Fibroblast of mammary gland (primary cell): Measurements from ENCODE around the gene SOX10.
A peak's percentile ranks its signal among the peaks of the same experiment; 100 is the strongest.

Experiments
- DNase-seq: peaks from one replicate; pipeline ENCODE4 v3.0.0-alpha.2; 2010; ENCODE audit warnings: low read depth
- H3K4me3 ChIP-seq: 2 replicates; pipeline ENCODE4 v1.5.1; 2011; ENCODE audit warnings: low read depth, mild to moderate bottlenecking, low read length, moderate library complexity; ENCODE audit not compliant: control insufficient read depth
- TF ChIP-seq, protein P1 (sequence below): conservative IDR thresholded peaks from 2 replicates; pipeline ENCODE4 v1.5.1; 2011; ENCODE audit warnings: low read depth, low read length, inconsistent platforms; ENCODE audit not compliant: control insufficient read depth, insufficient read depth

The SOX10 gene

DNA sequence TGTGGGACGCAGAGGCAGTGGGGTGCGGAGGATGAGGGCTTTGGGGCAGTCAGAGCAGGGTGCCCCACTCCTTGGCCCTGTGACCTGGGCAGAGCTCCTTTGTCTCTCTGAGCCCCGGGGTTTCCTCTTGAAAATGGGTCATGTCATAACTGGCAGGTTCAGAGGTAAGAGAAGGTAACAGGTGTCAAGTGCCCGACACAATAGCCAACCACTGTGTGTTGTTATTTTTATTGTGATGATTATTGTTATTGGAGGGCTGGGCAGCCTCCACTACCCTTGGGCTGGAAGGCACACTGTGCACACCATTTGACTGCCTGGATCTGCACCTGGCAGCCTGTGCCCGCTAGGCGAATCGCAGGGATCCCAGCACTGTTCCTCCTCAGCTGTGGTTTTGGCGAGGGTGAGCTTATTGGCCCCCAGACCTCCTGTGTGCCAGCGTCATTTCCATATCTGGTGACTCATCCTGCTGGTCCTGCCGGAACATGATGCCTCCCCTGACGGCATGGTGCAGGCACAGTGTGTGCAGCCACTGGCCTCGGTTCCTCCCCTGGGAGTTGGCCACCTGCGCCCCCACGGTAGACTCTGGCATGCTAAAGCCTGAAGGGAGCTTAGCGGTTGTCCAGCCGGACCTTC lies 15.4 kb upstream of the SOX10 start:
- TF ChIP-seq, protein P1, sequence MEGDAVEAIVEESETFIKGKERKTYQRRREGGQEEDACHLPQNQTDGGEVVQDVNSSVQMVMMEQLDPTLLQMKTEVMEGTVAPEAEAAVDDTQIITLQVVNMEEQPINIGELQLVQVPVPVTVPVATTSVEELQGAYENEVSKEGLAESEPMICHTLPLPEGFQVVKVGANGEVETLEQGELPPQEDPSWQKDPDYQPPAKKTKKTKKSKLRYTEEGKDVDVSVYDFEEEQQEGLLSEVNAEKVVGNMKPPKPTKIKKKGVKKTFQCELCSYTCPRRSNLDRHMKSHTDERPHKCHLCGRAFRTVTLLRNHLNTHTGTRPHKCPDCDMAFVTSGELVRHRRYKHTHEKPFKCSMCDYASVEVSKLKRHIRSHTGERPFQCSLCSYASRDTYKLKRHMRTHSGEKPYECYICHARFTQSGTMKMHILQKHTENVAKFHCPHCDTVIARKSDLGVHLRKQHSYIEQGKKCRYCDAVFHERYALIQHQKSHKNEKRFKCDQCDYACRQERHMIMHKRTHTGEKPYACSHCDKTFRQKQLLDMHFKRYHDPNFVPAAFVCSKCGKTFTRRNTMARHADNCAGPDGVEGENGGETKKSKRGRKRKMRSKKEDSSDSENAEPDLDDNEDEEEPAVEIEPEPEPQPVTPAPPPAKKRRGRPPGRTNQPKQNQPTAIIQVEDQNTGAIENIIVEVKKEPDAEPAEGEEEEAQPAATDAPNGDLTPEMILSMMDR, result no peak

DNA sequence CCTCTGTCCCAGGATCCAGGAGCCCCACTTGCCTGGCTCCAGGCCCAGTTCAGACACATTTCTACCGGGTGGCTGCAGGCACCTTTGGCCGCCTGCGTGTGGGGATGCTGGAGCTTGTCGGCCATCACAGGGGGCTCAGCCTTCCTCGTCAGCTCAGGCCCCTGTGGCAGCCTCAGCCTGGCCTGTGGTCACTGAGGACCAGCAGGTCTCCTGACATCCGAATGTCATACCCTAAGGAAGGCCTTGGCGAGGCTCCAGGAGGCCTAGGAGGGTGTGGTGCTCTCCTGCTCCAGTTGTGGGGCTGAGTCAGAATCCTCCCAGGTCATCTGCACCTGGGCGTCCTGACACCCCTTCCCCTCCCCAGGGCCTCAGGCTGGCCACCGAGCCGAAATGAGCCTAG lies 14.9 kb upstream of the SOX10 start:
- no peak overlapping the region for H3K4me3 ChIP-seq
- DNase-seq, result no peak
- TF ChIP-seq, protein P1, result no peak

More for the DNA sequence above, 15.4 kb upstream of the SOX10 start:
- peak; percentile 57 for DNase-seq
- H3K4me3 ChIP-seq, result no peak overlapping the region

DNA sequence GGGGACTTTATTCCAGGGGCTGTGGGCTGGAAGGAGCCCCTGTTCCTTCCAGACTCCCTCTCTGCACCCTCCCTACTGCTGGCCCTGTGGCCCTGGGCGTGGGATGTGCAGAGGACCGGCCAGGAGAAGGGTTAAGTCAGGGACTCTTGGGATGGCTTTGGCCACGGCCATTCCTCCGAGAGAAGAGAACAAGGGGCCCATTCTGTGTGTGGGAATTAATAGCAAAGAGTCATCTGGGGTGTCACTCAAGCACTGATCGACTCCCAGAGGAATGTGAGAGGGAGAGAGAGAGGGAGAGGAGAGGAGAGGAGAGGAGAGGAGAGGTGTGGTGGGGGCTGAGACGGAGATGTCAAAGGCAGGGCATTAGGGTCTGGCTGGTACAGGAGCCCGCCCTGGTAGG lies 14.2 kb upstream of the SOX10 start:
- DNase-seq, result no peak
- H3K4me3 ChIP-seq, result no peak overlapping the region
- TF ChIP-seq, protein P1, result no peak

DNA sequence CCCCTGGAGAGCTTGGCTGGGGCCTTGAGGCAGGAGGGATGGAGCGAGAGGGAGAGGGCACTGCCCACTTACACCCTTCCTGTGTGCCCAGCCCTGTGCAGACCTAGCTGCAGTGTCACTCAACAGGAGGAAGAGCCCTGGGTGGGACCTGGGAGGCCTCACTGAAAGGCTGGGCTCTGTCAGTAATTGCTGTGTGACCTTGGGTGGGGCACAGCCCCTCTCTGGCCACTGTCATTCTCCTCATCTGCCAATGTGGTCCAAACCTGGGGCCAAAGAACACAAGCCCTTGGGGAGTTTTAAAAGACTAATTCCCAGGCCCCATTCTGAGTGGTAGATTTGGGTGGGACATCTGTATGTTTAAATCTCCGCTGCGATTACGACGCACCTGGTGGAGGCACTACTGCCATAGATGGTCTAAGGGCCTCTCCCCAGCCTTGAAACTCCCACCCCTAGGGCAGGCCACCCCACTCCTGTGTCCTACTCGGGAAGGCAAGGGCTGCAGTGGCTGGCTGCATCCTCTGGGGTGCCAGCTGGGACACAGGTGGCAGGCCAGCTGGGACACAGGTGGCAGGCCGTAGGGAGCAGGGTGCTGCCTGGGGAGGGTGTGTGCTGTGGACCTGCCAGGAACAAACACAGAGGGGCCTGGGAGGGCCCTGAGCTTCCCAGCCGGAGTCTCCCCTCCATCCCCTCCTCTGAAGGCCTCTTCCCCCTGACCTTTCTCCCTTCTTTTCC lies 12.3 kb upstream of the SOX10 start:
- TF ChIP-seq, protein P1, result no peak
- DNase-seq, result no peak
- no peak overlapping the region for H3K4me3 ChIP-seq

DNA sequence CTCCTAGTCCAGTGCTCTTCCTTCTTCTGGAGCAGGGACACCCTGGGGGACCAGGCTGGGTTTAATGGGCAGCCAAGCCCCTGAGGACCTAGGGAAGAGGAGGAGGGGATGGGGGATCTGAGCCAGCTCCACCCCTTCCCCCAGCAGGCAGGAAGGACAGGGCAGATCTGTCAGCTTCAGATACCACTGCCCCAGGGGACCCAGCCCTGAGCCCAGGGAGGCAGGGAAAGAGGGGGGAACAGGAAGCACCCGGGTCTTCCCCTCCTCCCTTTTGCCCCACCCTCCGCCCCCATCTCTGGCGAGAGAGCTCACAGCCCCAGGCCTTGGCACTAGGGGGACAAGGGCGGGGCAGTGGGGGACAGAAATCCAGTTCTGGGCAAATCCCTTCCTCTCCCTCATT lies 11.7 kb upstream of the SOX10 start:
- H3K4me3 ChIP-seq, result no peak overlapping the region
- no peak for DNase-seq
- TF ChIP-seq, protein P1, result no peak

DNA sequence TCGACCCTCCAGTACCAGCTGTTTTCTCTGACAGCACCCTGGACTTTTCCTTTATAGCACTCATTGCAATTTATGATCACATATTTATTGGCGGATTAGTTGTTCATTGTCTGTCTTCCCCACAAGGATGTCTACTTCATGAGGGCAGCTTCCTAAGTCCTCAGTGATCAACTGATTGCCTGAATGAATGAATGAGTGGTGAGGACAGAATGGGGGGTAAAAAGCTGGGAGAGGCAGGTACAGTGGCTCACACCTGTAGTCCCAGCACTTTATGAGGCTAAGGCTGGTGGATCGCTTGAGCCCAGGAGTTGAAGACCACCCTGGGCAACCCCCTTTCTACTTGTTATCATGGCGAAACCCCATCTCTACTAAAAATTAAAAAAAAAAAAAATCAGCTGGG lies 11.1 kb upstream of the SOX10 start:
- no peak overlapping the region for H3K4me3 ChIP-seq
- TF ChIP-seq, protein P1, result no peak
- no peak for DNase-seq
